Duodenal mucosa (tissue), 2 donors: Measurements from ENCODE around the gene MMAB.

Experiments
- H3K27ac ChIP-seq: one replicate; pipeline ENCODE4 v1.7.0; 2013; ENCODE audit warnings: low read depth, low read length
- H3K27me3 ChIP-seq, 2 donors: one replicate each; pipeline ENCODE4 v1.7.0; 2013; ENCODE audit warnings: low read length in 2 of 2, control low read depth in 1 of 2; ENCODE audit not compliant: insufficient read depth in 2 of 2, control insufficient read depth in 1 of 2
- H3K36me3 ChIP-seq, 2 donors: one replicate each; pipeline ENCODE4 v1.7.0; 2013; ENCODE audit warnings: low read length in 2 of 2, control low read depth in 1 of 2; ENCODE audit not compliant: insufficient read depth in 2 of 2, control insufficient read depth in 1 of 2
- H3K4me1 ChIP-seq, 2 donors: one replicate each; pipeline ENCODE4 v1.7.0; 2013; ENCODE audit warnings: low read length in 2 of 2, control low read depth in 1 of 2; ENCODE audit not compliant: insufficient read depth in 2 of 2, control insufficient read depth in 1 of 2
- H3K4me3 ChIP-seq, 2 donors: one replicate each; pipeline ENCODE4 v1.7.0; 2013; ENCODE audit warnings: low read length in 2 of 2, low read depth in 1 of 2
- H3K9ac ChIP-seq, 2 donors: one replicate each; pipeline ENCODE4 v1.7.0; 2013; ENCODE audit warnings: low read length in 2 of 2, low read depth in 1 of 2
- H3K9me3 ChIP-seq, 2 donors: one replicate each; pipeline ENCODE4 v1.7.0; 2013; ENCODE audit warnings: low read length in 2 of 2, control low read depth in 1 of 2; ENCODE audit not compliant: control insufficient read depth in 1 of 2

The MMAB gene

GRCh38 chr12:109595321-109595902 lies 22.1 kb upstream of the MMAB start:
- Histone ChIP-seq H3K36me3 (peaks cover 12 to 51% of the 10 kb centered on the region in 2 donors), H3K4me3 (no peak overlapping the region), H3K9ac (no peak overlapping the region), H3K4me1 (peaks cover 7 to 12% of the 10 kb centered on the region in 2 donors), H3K27me3 (no peaks in the 10 kb centered on the region), H3K9me3 (no peaks in the 10 kb centered on the region), H3K27ac (no peak overlapping the region)

GRCh38 chr12:109594556-109595317 lies 21.4 kb upstream of the MMAB start:
- peaks cover 12 to 51% of the 10 kb centered on the region in 2 donors for H3K36me3 ChIP-seq
- H3K27me3 ChIP-seq: no peaks in the 10 kb centered on the region
- no peak overlapping the region for H3K9ac ChIP-seq
- no peaks in the 10 kb centered on the region for H3K9me3 ChIP-seq
- no peak overlapping the region for H3K27ac ChIP-seq
- H3K4me3 ChIP-seq: no peak overlapping the region
- H3K4me1 ChIP-seq: peaks cover 7 to 12% of the 10 kb centered on the region in 2 donors

- no peaks in the 10 kb centered on the region for H3K27me3 ChIP-seq
- no peak overlapping the region for H3K9ac ChIP-seq
- H3K36me3 ChIP-seq: peaks cover 12 to 57% of the 10 kb centered on the region in 2 donors
These were observed 19.6 kb upstream of the MMAB start for GRCh38 chr12:109592905-109593272.

GRCh38 chr12:109592195-109592904 lies 19.0 kb upstream of the MMAB start:
- no peaks in the 10 kb centered on the region for H3K27me3 ChIP-seq
- H3K9ac ChIP-seq: no peak overlapping the region
- H3K4me1 ChIP-seq: peaks cover 0 to 12% of the 10 kb centered on the region in 2 donors
- peaks cover 12 to 62% of the 10 kb centered on the region in 2 donors for H3K36me3 ChIP-seq
- no peaks in the 10 kb centered on the region for H3K9me3 ChIP-seq
- H3K27ac ChIP-seq: no peak overlapping the region
- no peak overlapping the region for H3K4me3 ChIP-seq

More at GRCh38 chr12:109592905-109593272, 19.6 kb upstream of the MMAB start:
- H3K9me3 ChIP-seq: no peaks in the 10 kb centered on the region
- H3K4me3 ChIP-seq: no peak overlapping the region
- peaks cover 2 to 16% of the 10 kb centered on the region in 2 donors for H3K4me1 ChIP-seq
- H3K27ac ChIP-seq: no peak overlapping the region

GRCh38 chr12:109591041-109591440 lies 17.7 kb upstream of the MMAB start:
- H3K27ac ChIP-seq: no peak overlapping the region
- no peaks in the 10 kb centered on the region for H3K27me3 ChIP-seq
- peaks cover 12 to 55% of the 10 kb centered on the region in 2 donors for H3K36me3 ChIP-seq
- no peak overlapping the region for H3K4me3 ChIP-seq
- no peak overlapping the region for H3K9ac ChIP-seq
- peaks cover 10 to 12% of the 10 kb centered on the region in 2 donors for H3K4me1 ChIP-seq
- H3K9me3 ChIP-seq: no peaks in the 10 kb centered on the region

- Histone ChIP-seq H3K27ac (no peak overlapping the region), H3K4me3 (no peak overlapping the region), H3K36me3 (peaks cover 12 to 51% of the 10 kb centered on the region in 2 donors), H3K27me3 (no peaks in the 10 kb centered on the region), H3K4me1 (peaks cover 10 to 12% of the 10 kb centered on the region in 2 donors), H3K9me3 (no peaks in the 10 kb centered on the region), H3K9ac (no peak overlapping the region)
These were observed 17.3 kb upstream of the MMAB start for GRCh38 chr12:109590566-109590965.

- H3K27me3 ChIP-seq: no peaks in the 10 kb centered on the region
- no peaks in the 10 kb centered on the region for H3K9me3 ChIP-seq
- H3K4me3 ChIP-seq: no peak overlapping the region
- no peak overlapping the region for H3K27ac ChIP-seq
- H3K4me1 ChIP-seq: peaks cover 10 to 11% of the 10 kb centered on the region in 2 donors
- H3K9ac ChIP-seq: no peak overlapping the region
- H3K36me3 ChIP-seq: peaks cover 11 to 43% of the 10 kb centered on the region in 2 donors
These were observed 16.5 kb upstream of the MMAB start for GRCh38 chr12:109589691-109590245.

- no peaks in the 10 kb centered on the region for H3K27me3 ChIP-seq
- no peak overlapping the region for H3K27ac ChIP-seq
- peaks cover 10 to 42% of the 10 kb centered on the region in 2 donors for H3K36me3 ChIP-seq
- no peak overlapping the region for H3K9ac ChIP-seq
- H3K4me3 ChIP-seq: no peak overlapping the region
- H3K4me1 ChIP-seq: peaks cover 8 to 10% of the 10 kb centered on the region in 2 donors
- H3K9me3 ChIP-seq: no peaks in the 10 kb centered on the region
These were observed 15.9 kb upstream of the MMAB start for GRCh38 chr12:109589240-109589590.

GRCh38 chr12:109588461-109589239 lies 15.3 kb upstream of the MMAB start:
- peaks cover 16 to 42% of the 10 kb centered on the region in 2 donors for H3K36me3 ChIP-seq
- no peaks in the 10 kb centered on the region for H3K27me3 ChIP-seq
- no peak overlapping the region for H3K4me3 ChIP-seq
- no peaks in the 10 kb centered on the region for H3K9me3 ChIP-seq
- no peak overlapping the region for H3K9ac ChIP-seq
- H3K4me1 ChIP-seq: peaks cover 8 to 10% of the 10 kb centered on the region in 2 donors
- no peak overlapping the region for H3K27ac ChIP-seq
